ENCODE measurements around the gene UBE2G1.

GRCh38 chr17:4340914-4341615 is 25.4 kb downstream of the UBE2G1 start:
- TF ChIP-seq EZH2phosphoT487 (IDR thresholded peaks at IDR 0.05): no peak
- TF ChIP-seq CTCF (IDR thresholded peaks at IDR 0.05): no peak

Measured in neural progenitor cell (in vitro differentiated cells).